ENCODE results near the gene SMYD3. TPM values are rescaled to one million over a fixed set of nuclear protein-coding genes. Genes with fewer than 3 reads are reported as not detected.
"Not testable (repeated sequence)": the region's sequence is repeated elsewhere in the genome, so short reads cannot be mapped to it uniquely, and the experiment has no call there.

Gene SMYD3
- total RNA-seq, 3 donors from 2014 or later (not counting 1 experiment from before 2014, with no cell fraction given): 43.6 to 48.0 (median 46.1) TPM

DNA sequence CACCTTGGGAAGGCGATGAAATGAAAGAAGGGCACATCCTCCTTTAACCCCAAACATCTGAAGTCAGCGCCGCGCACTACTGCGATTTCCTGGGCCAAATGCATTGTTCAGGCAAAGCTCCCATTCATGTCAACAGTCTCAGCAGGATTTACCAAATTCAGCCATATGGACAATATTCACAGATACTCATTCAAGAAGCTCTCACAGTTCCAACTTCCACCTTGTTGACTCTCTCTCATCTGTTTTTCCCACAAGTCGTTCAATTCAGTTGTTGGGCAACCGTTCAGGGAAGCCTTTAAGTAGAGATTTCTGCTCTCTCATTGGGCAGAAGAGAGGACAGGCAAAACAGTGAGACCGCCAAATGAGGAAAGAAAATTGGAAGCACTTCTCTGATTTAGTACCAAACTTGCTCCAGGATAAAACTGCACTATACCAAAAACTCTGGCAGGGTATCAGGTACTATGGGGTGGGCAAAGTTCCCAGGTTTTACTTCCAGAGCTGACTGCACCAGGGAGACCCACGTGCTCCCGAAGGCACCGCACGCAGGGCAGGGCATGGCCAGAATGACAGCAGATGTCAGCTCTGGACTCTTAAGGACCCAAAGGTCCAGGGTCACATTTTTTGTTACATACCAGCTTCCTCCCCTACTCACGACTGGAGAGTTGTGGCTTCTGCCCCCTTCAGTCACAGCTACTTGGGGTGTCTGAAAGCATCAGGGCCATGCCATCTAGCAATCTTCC is 683.5 kb downstream of the SMYD3 start:
- no peak for TF ChIP-seq CTCF (IDR thresholded peaks at IDR 0.05)
- H3K4me3 ChIP-seq (ENCODE audit: low read length): no peak overlapping the region
- H3K4me3 Mint-ChIP-seq: no peak overlapping the region
- no peak for ATAC-seq
- no peaks in the 10 kb centered on the region for H3K4me1 ChIP-seq (ENCODE audit: control insufficient read depth, insufficient read depth, low read length)
- no peaks in the 10 kb centered on the region for H3K36me3 Mint-ChIP-seq
- intact Hi-C loops (cut with micrococcal nuclease): no loop called here
- H3K4me1 Mint-ChIP-seq: peaks cover 4 to 5% of the 10 kb centered on the region in 2 donors
- H3K27me3 Mint-ChIP-seq (ENCODE audit: low read depth in 2 of 2): no peaks in the 10 kb centered on the region
- DNase-seq: no peak
- no peaks in the 10 kb centered on the region for H3K36me3 ChIP-seq (ENCODE audit: control insufficient read depth, insufficient read depth, low read length)
- H3K27ac ChIP-seq (ENCODE audit: low read length): no peak overlapping the region
- peaks cover 0 to 2% of the 10 kb centered on the region in 2 donors for H3K9me3 Mint-ChIP-seq
- H3K9me3 ChIP-seq (ENCODE audit: control insufficient read depth, insufficient read depth, low read length): no peaks in the 10 kb centered on the region
- no peaks in the 10 kb centered on the region for H3K27me3 ChIP-seq (ENCODE audit: control insufficient read depth, insufficient read depth, low read length)
- WGBS (ENCODE audit: insufficient coverage): 94% methylated on average over 13 of the region's 13 CpGs
- no peak overlapping the region for H3K27ac Mint-ChIP-seq

GRCh38 chr1:245822996-245823395 is 684.1 kb downstream of the SMYD3 start:
- Histone ChIP-seq H3K27me3 (ENCODE audit: control insufficient read depth, insufficient read depth, low read length) (no peaks in the 10 kb centered on the region), H3K4me3 (ENCODE audit: low read length) (no peak overlapping the region), H3K4me1 (ENCODE audit: control insufficient read depth, insufficient read depth, low read length) (no peaks in the 10 kb centered on the region), H3K9me3 (ENCODE audit: control insufficient read depth, insufficient read depth, low read length) (no peaks in the 10 kb centered on the region), H3K27ac (ENCODE audit: low read length) (no peak overlapping the region), H3K36me3 (ENCODE audit: control insufficient read depth, insufficient read depth, low read length) (no peaks in the 10 kb centered on the region)
- intact Hi-C loops (cut with micrococcal nuclease): no loop called here
- Mint-ChIP-seq H3K27me3 (ENCODE audit: low read depth in 2 of 2) (no peaks in the 10 kb centered on the region), H3K4me1 (peaks cover 4 to 5% of the 10 kb centered on the region in 2 donors), H3K36me3 (no peaks in the 10 kb centered on the region), H3K9me3 (peaks cover 0 to 2% of the 10 kb centered on the region in 2 donors), H3K4me3 (no peak overlapping the region), H3K27ac (no peak overlapping the region)
- 97% methylated on average over 11 of the region's 11 CpGs for WGBS (ENCODE audit: insufficient coverage)
- no peak for TF ChIP-seq CTCF (IDR thresholded peaks at IDR 0.05)
- ATAC-seq: no peak
- DNase-seq: no peak

GRCh38 chr1:245818363-245818762 is 688.7 kb downstream of the SMYD3 start:
- H3K4me1 ChIP-seq (ENCODE audit: control insufficient read depth, insufficient read depth, low read length); H3K27me3 Mint-ChIP-seq (ENCODE audit: low read depth in 2 of 2); H3K27ac Mint-ChIP-seq; H3K27ac ChIP-seq (ENCODE audit: low read length); DNase-seq; H3K4me3 ChIP-seq (ENCODE audit: low read length); H3K36me3 Mint-ChIP-seq; intact Hi-C loops (cut with micrococcal nuclease); H3K9me3 Mint-ChIP-seq; H3K27me3 ChIP-seq (ENCODE audit: control insufficient read depth, insufficient read depth, low read length); ATAC-seq; H3K9me3 ChIP-seq (ENCODE audit: control insufficient read depth, insufficient read depth, low read length); H3K36me3 ChIP-seq (ENCODE audit: control insufficient read depth, insufficient read depth, low read length); H3K4me3 Mint-ChIP-seq: not testable (repeated sequence)
- H3K4me1 Mint-ChIP-seq: peaks cover 11% of the 10 kb centered on the region in 2 donors
- 90% methylated on average over 3 of the region's 6 CpGs for WGBS (ENCODE audit: insufficient coverage)

DNA sequence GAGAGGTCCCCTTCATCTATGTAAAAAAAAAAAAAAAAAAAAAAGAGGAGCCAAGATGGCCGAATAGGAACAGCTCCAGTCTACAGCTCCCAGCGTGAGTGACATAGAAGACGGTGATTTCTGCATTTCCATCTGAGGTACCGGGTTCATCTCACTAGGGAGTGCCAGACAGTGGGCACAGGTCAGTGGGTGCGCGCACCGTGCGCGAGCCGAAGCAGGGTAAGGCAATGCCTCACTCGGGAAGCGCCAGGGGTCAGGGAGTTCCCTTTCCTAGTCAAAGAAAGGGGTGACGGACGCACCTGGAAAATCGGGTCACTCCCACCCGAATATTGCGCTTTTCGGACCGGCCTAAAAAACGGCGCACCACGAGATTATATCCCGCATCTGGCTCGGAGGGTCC is 690.6 kb downstream of the SMYD3 start:
- H3K27ac Mint-ChIP-seq; H3K27me3 ChIP-seq (ENCODE audit: control insufficient read depth, insufficient read depth, low read length); H3K27me3 Mint-ChIP-seq (ENCODE audit: low read depth in 2 of 2); H3K4me3 ChIP-seq (ENCODE audit: low read length); H3K36me3 Mint-ChIP-seq; H3K4me1 Mint-ChIP-seq; H3K27ac ChIP-seq (ENCODE audit: low read length); H3K4me1 ChIP-seq (ENCODE audit: control insufficient read depth, insufficient read depth, low read length); H3K36me3 ChIP-seq (ENCODE audit: control insufficient read depth, insufficient read depth, low read length); DNase-seq; H3K4me3 Mint-ChIP-seq; H3K9me3 ChIP-seq (ENCODE audit: control insufficient read depth, insufficient read depth, low read length); ATAC-seq; H3K9me3 Mint-ChIP-seq; intact Hi-C loops (cut with micrococcal nuclease): not testable (repeated sequence)
- 94% methylated on average over 24 of the region's 24 CpGs for WGBS (ENCODE audit: insufficient coverage)

All from natural killer cell (primary cell).